OCI-LY3 (cell line): ENCODE data around the gene P2RX3.

Source experiments
- EZH2phosphoT487 ChIP-seq: fragments of 200-600 bp; shearing (Covaris generic); IDR thresholded peaks from 2 replicates; pipeline ENCODE4 v1.6.1; 2018; ENCODE audit warnings: antibody characterized with exemption, mixed run types, low read depth
- TF ChIP-seq, protein P1 (sequence below): fragments of 200-600, 300-600 bp; sonication (generic); IDR thresholded peaks from 2 replicates; pipeline ENCODE4 v1.5.1; 2014; ENCODE audit warnings: antibody characterized with exemption, low read length, low read depth

DNA sequence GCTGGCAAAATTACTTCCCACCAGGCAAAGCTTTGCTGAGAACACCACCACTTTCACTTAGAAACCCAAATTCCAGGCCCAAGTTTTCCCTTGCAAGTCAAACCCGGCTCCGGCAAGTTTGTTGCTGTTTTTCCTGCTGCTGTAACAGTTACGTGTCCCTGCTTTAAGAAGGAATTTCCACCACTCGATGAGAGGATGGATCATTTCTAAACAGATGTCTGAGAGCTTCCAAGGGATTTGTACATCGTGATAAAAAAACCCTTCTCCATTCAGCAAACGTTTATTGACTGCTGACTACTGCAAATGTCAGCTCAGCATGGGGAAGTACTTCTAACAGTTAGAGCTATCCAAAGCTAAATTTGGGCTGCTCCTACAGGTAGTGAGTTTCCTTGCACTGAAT, 19.7 kb downstream of the P2RX3 start:
- TF ChIP-seq, protein P1, sequence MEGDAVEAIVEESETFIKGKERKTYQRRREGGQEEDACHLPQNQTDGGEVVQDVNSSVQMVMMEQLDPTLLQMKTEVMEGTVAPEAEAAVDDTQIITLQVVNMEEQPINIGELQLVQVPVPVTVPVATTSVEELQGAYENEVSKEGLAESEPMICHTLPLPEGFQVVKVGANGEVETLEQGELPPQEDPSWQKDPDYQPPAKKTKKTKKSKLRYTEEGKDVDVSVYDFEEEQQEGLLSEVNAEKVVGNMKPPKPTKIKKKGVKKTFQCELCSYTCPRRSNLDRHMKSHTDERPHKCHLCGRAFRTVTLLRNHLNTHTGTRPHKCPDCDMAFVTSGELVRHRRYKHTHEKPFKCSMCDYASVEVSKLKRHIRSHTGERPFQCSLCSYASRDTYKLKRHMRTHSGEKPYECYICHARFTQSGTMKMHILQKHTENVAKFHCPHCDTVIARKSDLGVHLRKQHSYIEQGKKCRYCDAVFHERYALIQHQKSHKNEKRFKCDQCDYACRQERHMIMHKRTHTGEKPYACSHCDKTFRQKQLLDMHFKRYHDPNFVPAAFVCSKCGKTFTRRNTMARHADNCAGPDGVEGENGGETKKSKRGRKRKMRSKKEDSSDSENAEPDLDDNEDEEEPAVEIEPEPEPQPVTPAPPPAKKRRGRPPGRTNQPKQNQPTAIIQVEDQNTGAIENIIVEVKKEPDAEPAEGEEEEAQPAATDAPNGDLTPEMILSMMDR: no peak
- TF ChIP-seq EZH2phosphoT487: no peak
